CD4-positive, alpha-beta T cell treated with Interferon alpha-2 for 1 hour (primary cell): Measurements from ENCODE around the gene ZNF628.

Source experiments
- DNase-seq, 2 donors: peaks; one replicate each; pipeline ENCODE4 v3.0.0-alpha.2; 2020 to 2022

Gene ZNF628

GRCh38 chr19:55530996-55531395 lies 54.6 kb downstream of the ZNF628 start:
- no peak for DNase-seq
